GM12878 (cell line): ENCODE measurements around the gene EEF1AKMT3. TPM values are rescaled to one million over a fixed set of nuclear protein-coding genes. Genes with fewer than 3 reads are reported as not detected.

Experiments
- ATAC-seq: fragments of 200-7000 bp; cut with Tn5 transposase; 3 replicates; pipeline ENCODE4 v1.9.1; 2020; ENCODE audit warnings: mild to moderate bottlenecking, moderate library complexity
- BruUV-seq: library from RNA; stranded (reverse); fragments of 400-500 nt; replicated peaks from 2 replicates; lab custom pipeline; 2021; lab: Mats Ljungman, UMichigan
- CTCF ChIA-PET: fragments of 300-600 bp; sonication (Branson Sonifier 250); formaldehyde crosslinking; extraction: SDS; loops from one replicate; lab custom pipeline; 2021; ENCODE audit warnings: inconsistent platforms; lab: Yijun Ruan, JAX
- POLR2A ChIA-PET: fragments of 350-600 bp; formaldehyde crosslinking; extraction: SDS; loops from one replicate; lab custom pipeline; 2021; ENCODE audit warnings: inconsistent platforms; lab: Charles Lee
- RAD21 ChIA-PET: fragments of 300-600 bp; sonication (Branson Sonifier 250); formaldehyde crosslinking; loops from one replicate; lab custom pipeline; 2023; ENCODE audit warnings: antibody characterized with exemption; ENCODE audit not compliant: unreplicated experiment; lab: Charles Lee
- SMC1A ChIA-PET: fragments of 300-600 bp; sonication (Branson Sonifier 250); formaldehyde crosslinking; loops from one replicate; lab custom pipeline; 2023; ENCODE audit not compliant: unreplicated experiment, uncharacterized antibody; lab: Charles Lee
- DNase-seq: peaks from one replicate; pipeline ENCODE4 v3.0.0-alpha.2; 2011; ENCODE audit warnings: low read depth, low spot score
- FAIRE-seq: peaks from 3 replicates; lab custom pipeline; 2011; peaks lifted over from hg19 to GRCh38; lab: Jason Lieb, UNC
- H2AFZ ChIP-seq: 2 replicates; pipeline ENCODE4 v1.6.0; 2011; ENCODE audit warnings: low read depth, low read length, control low read depth; ENCODE audit not compliant: control insufficient read depth
- H3K27ac ChIP-seq: 2 replicates; pipeline ENCODE4 v1.5.1; 2011; ENCODE audit warnings: control low read depth; ENCODE audit not compliant: control insufficient read depth, insufficient read depth
- H3K27me3 ChIP-seq, 2 experiments: replicated peaks in 1 of 2; 2 replicates each; pipeline versions ENCODE4 v1.6.0 to v1.6.1; 2011; ENCODE audit warnings: low read length in 1 of 2; ENCODE audit not compliant: control insufficient read depth in 2 of 2, insufficient read depth in 2 of 2
- H3K36me3 ChIP-seq, 2 experiments: 2 replicates each; pipeline ENCODE4 v1.5.1; 2011; ENCODE audit warnings: low read length in 1 of 2; ENCODE audit not compliant: control insufficient read depth in 2 of 2, insufficient read depth in 2 of 2
- H3K4me1 ChIP-seq: 2 replicates; pipeline ENCODE4 v1.6.1; 2011; ENCODE audit warnings: mild to moderate bottlenecking, low read length, moderate library complexity, mixed read lengths; ENCODE audit not compliant: control insufficient read depth, insufficient read depth
- H3K4me2 ChIP-seq: 2 replicates; pipeline ENCODE4 v1.6.0; 2011; ENCODE audit warnings: control low read depth; ENCODE audit not compliant: control insufficient read depth, insufficient read depth
- H3K4me3 ChIP-seq: fragments of 200-600 bp; sonication (generic); 2 replicates; pipeline ENCODE4 v1.5.1; 2016
- H3K79me2 ChIP-seq: 2 replicates; pipeline ENCODE4 v1.6.0; 2011; ENCODE audit warnings: low read length; ENCODE audit not compliant: control insufficient read depth, insufficient read depth
- H3K9ac ChIP-seq: 2 replicates; pipeline ENCODE4 v1.8.0; 2011; ENCODE audit warnings: low read length, control low read depth, mixed read lengths; ENCODE audit not compliant: control insufficient read depth, insufficient read depth
- H3K9me3 ChIP-seq: replicated peaks from 3 replicates; pipeline ENCODE4 v1.5.1; 2011; ENCODE audit warnings: mild to moderate bottlenecking, low read length; ENCODE audit not compliant: control insufficient read depth, insufficient read depth
- H4K20me1 ChIP-seq: 2 replicates; pipeline ENCODE4 v1.6.0; 2011; ENCODE audit not compliant: control insufficient read depth, insufficient read depth
- BMI1 ChIP-seq: fragments of 450-650 bp; IDR thresholded peaks from 2 replicates; pipeline ENCODE4 v1.6.1; 2016; ENCODE audit warnings: mild to moderate bottlenecking, moderate library complexity, borderline replicate concordance
- BRCA1 ChIP-seq: IDR thresholded peaks from 2 replicates; pipeline ENCODE4 v1.6.1; 2011; ENCODE audit warnings: low read depth, low read length, improper control_type of control experiment
- CBX5 ChIP-seq: sonication (generic); IDR thresholded peaks from 2 replicates; pipeline ENCODE4 v1.6.1; 2016; ENCODE audit warnings: low read depth, moderate library complexity, mild to moderate bottlenecking, inconsistent platforms
- CREM ChIP-seq: IDR thresholded peaks from 2 replicates; pipeline ENCODE4 v1.6.1; 2014; ENCODE audit warnings: antibody characterized with exemption, low read depth
- FOS ChIP-seq: IDR thresholded peaks from 3 replicates; pipeline ENCODE4 v1.6.1; 2011; ENCODE audit warnings: borderline replicate concordance; ENCODE audit not compliant: insufficient read length; ENCODE audit errors: extremely low read depth
- IRF4 ChIP-seq: IDR thresholded peaks from 2 replicates; pipeline ENCODE4 v1.6.1; 2011; ENCODE audit warnings: low read depth, low read length
- MXI1 ChIP-seq: fragments of 150-350 bp; IDR thresholded peaks from 2 replicates; pipeline ENCODE4 v1.6.1; 2011; ENCODE audit warnings: low read depth, mild to moderate bottlenecking, inconsistent platforms, low read length, improper control_type of control experiment
- MYB ChIP-seq: fragments of 150-350 bp; IDR thresholded peaks from 2 replicates; pipeline ENCODE4 v1.6.1; 2014; ENCODE audit warnings: mild to moderate bottlenecking, low read depth, low read length, borderline replicate concordance
- NBN ChIP-seq: fragments of 450-650 bp; IDR thresholded peaks from 2 replicates; pipeline ENCODE4 v1.6.1; 2016
- NRF1 ChIP-seq: conservative IDR thresholded peaks from 2 replicates; pipeline ENCODE4 v1.6.1; 2011; ENCODE audit warnings: mild to moderate bottlenecking, low read depth, low read length, improper control_type of control experiment
- POLR2A ChIP-seq: IDR thresholded peaks from 2 replicates; pipeline ENCODE4 v1.6.1; 2011; ENCODE audit warnings: low read depth, mild to moderate bottlenecking, low read length
- RAD21 ChIP-seq: IDR thresholded peaks from 2 replicates; pipeline ENCODE4 v1.6.1; 2011; ENCODE audit warnings: mild to moderate bottlenecking, low read depth, low read length, moderate library complexity; ENCODE audit not compliant: insufficient read depth
- RB1 ChIP-seq: fragments of 450-650 bp; formaldehyde crosslinking; IDR thresholded peaks from 2 replicates; pipeline ENCODE4 v1.6.1; 2017; ENCODE audit warnings: mild to moderate bottlenecking, borderline replicate concordance
- RBBP5 ChIP-seq: fragments of 200-600 bp; sonication (generic); conservative IDR thresholded peaks from 2 replicates; pipeline ENCODE4 v1.6.1; 2016
- RUNX3 ChIP-seq: IDR thresholded peaks from 2 replicates; pipeline ENCODE4 v1.6.1; 2012; ENCODE audit warnings: low read length, inconsistent platforms
- TCF3 ChIP-seq: IDR thresholded peaks from 2 replicates; pipeline ENCODE4 v1.6.1; 2012; ENCODE audit warnings: low read depth, mild to moderate bottlenecking, low read length, borderline replicate concordance; ENCODE audit not compliant: insufficient read depth
- WGBS: methylation state at CpG from one replicate; pipeline ENCODE4 v1.1.6; 2016; ENCODE audit warnings: low lambda C conversion rate; ENCODE audit not compliant: insufficient replicate concordance, insufficient coverage; ENCODE audit errors: missing lambda C conversion rate; 5-methylcytosine and 5-hydroxymethylcytosine counted together
- in situ Hi-C: fragments of 300-500 bp; cut with MboI; formaldehyde crosslinking; loops from 9 replicates; pipeline ENCODE4 v1.14.3; 2018; ENCODE audit warnings: mixed read lengths
- intact Hi-C: fragments of 100-400 bp; cut with micrococcal nuclease; formaldehyde crosslinking; loops from one replicate; pipeline ENCODE4 v1.14.2; 2022; ENCODE audit not compliant: unreplicated experiment
- polyA plus RNA-seq, 11 experiments: library from polyadenylated mRNA; depleted of rRNA in 4 of 11; unstranded in 6 of 11; stranded (reverse) in 5 of 11; fragments of >200 nt; fragmentation: Nextera tagmentation in 4 of 11; fragmentation: Illumina TruSeq in 1 of 11; extraction: Ambion mirVana in 4 of 11; extraction: Trizol in 1 of 11; gene quantifications; 1 replicate in 1 of 11; 2 replicates in 10 of 11; pipeline versions ENCODE4 v1.2.1 to v1.2.3, GENCODE V29; 2011 to 2016; ENCODE audit warnings: inconsistent platforms in 2 of 11, missing spikeins in 2 of 11, low read depth in 1 of 11
- total RNA-seq, 4 experiments: library from RNA; depleted of rRNA in 3 of 4; stranded (reverse); fragments of >200 nt in 3 of 4; fragmentation: Illumina TruSeq in 1 of 4; extraction: Trizol in 1 of 4; gene quantifications; 2 replicates each; pipeline versions ENCODE4 v1.2.1 to v1.2.3, GENCODE V29; 2013 to 2021
- TF ChIP-seq, protein P1 (sequence below): fragments of 450-650 bp; formaldehyde crosslinking; IDR thresholded peaks from 2 replicates; pipeline ENCODE4 v1.4.0; 2022; ENCODE audit warnings: mild to moderate bottlenecking, moderate library complexity
- TF ChIP-seq, protein P2 (sequence below): fragments of 450-650 bp; IDR thresholded peaks from 2 replicates; pipeline ENCODE4 v1.6.1; 2016; ENCODE audit warnings: mild to moderate bottlenecking, moderate library complexity, borderline replicate concordance

Gene EEF1AKMT3
- total and polyA plus RNA-seq, 10 of the 15 experiments (the other 5 are each of a cell fraction or from before 2014, with no cell fraction given): 1.2 to 8.2 (median 3.5) TPM

DNA sequence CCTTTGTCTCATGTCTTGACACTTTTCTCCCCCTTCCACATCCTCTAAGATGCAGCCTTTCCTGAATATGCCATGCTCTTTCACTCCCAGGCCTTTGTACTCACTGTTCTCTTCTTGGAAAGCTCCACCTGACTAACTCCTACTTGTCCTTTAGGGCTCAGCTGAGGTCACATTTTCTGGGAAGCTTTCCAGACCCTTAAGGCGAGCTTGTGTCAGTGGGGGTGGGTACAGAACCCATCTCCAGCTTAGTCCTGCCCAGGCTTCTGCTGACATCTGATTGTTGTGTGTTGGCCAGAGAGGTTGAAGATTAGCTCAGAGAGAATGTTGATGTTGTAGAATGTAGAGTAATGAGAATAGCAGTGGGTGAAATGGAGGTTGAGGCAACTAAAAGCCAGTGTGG, 7.3 kb downstream of the EEF1AKMT3 start (continued):
- no peak for TF ChIP-seq POLR2A
- TF ChIP-seq RB1: no peak
- TF ChIP-seq RAD21: no peak
- no peak for TF ChIP-seq BMI1
- no peak for TF ChIP-seq MYB
- TF ChIP-seq TCF3: no peak
- no peak for TF ChIP-seq IRF4
- no peak for TF ChIP-seq FOS
- no peak for TF ChIP-seq CBX5

DNA sequence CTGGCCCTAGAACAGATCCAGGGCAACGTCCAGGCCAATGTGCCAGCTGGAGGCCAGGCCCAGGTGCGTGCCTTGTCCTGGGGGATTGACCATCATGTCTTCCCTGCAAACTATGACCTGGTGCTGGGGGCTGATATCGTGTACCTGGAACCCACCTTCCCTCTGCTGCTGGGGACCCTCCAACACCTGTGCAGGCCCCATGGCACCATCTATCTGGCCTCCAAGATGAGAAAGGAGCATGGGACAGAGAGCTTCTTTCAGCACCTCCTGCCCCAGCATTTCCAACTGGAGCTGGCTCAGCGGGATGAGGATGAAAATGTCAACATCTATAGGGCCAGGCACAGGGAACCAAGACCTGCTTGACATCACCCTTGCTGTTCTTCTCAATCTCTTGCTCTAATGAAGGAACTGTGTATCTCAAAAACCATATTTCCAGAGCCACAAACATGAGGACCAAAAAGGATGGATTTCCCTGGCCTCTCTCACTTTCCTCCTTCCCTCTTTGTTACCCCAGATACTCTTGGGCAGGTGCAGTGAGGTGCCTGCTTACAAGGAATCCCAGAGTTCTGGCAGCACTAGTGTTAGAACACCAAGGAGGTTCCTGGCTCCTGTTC, 8.0 kb downstream of the EEF1AKMT3 start:
- H3K36me3 ChIP-seq: no peaks in the 10 kb centered on the region
- H3K27me3 ChIP-seq: no peaks in the 10 kb centered on the region
- ChIA-PET CTCF (interaction anchor here (0.6 to 2.1 kb wide), 7 partner anchors 8 to 188 kb away, joined by 3 to 13 read pairs (median 4); partner anchors contain the start of genes EEF1AKMT3 and METTL1), RAD21 (interaction anchor here (1.3 kb wide), 1 partner anchor 13 kb away, joined by 5 read pairs; the partner anchor contains the start of gene CYP27B1), SMC1A (interaction anchor here (0.8 to 1.8 kb wide), 2 partner anchors 21 to 123 kb away, joined by 3 to 5 read pairs; no protein-coding TSS in a partner anchor), POLR2A (no interaction called here)
- no peak overlapping the region for H3K27ac ChIP-seq
- no peak overlapping the region for H2AFZ ChIP-seq
- in situ Hi-C loops: no loop called here
- BruUV-seq: no TSS peak
- DNase-seq (no peak), FAIRE-seq (no peak), ATAC-seq (no peak)
- H3K9ac ChIP-seq: no peak overlapping the region
- peaks cover 8% of the 10 kb centered on the region; the same call in 1 of the 2 replicates for H3K4me1 ChIP-seq
- no peak overlapping the region for H3K4me3 ChIP-seq
- 49% methylated on average over 4 of the region's 4 CpGs for WGBS
- intact Hi-C loops: no loop called here
- no peaks in the 10 kb centered on the region for H4K20me1 ChIP-seq
- no peak overlapping the region for H3K4me2 ChIP-seq
- no peaks in the 10 kb centered on the region for H3K9me3 ChIP-seq
- H3K79me2 ChIP-seq: peaks cover 15% of the 10 kb centered on the region
- TF ChIP-seq NBN: no peak
- TF ChIP-seq, protein P1, sequence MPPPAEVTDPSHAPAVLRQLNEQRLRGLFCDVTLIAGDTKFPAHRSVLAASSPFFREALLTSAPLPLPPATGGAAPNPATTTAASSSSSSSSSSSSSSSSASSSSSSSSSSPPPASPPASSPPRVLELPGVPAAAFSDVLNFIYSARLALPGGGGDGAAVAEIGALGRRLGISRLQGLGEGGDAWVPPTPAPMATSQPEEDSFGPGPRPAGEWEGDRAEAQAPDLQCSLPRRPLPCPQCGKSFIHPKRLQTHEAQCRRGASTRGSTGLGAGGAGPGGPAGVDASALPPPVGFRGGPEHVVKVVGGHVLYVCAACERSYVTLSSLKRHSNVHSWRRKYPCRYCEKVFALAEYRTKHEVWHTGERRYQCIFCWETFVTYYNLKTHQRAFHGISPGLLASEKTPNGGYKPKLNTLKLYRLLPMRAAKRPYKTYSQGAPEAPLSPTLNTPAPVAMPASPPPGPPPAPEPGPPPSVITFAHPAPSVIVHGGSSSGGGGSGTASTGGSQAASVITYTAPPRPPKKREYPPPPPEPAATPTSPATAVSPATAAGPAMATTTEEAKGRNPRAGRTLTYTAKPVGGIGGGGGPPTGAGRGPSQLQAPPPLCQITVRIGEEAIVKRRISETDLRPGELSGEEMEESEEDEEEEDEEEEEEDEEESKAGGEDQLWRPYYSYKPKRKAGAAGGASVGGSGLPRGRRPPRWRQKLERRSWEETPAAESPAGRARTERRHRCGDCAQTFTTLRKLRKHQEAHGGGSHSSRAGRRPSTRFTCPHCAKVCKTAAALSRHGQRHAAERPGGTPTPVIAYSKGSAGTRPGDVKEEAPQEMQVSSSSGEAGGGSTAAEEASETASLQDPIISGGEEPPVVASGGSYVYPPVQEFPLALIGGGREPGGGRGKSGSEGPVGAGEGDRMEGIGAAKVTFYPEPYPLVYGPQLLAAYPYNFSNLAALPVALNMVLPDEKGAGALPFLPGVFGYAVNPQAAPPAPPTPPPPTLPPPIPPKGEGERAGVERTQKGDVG (CRISPR knock-in tag): no peak
- TF ChIP-seq, protein P2, sequence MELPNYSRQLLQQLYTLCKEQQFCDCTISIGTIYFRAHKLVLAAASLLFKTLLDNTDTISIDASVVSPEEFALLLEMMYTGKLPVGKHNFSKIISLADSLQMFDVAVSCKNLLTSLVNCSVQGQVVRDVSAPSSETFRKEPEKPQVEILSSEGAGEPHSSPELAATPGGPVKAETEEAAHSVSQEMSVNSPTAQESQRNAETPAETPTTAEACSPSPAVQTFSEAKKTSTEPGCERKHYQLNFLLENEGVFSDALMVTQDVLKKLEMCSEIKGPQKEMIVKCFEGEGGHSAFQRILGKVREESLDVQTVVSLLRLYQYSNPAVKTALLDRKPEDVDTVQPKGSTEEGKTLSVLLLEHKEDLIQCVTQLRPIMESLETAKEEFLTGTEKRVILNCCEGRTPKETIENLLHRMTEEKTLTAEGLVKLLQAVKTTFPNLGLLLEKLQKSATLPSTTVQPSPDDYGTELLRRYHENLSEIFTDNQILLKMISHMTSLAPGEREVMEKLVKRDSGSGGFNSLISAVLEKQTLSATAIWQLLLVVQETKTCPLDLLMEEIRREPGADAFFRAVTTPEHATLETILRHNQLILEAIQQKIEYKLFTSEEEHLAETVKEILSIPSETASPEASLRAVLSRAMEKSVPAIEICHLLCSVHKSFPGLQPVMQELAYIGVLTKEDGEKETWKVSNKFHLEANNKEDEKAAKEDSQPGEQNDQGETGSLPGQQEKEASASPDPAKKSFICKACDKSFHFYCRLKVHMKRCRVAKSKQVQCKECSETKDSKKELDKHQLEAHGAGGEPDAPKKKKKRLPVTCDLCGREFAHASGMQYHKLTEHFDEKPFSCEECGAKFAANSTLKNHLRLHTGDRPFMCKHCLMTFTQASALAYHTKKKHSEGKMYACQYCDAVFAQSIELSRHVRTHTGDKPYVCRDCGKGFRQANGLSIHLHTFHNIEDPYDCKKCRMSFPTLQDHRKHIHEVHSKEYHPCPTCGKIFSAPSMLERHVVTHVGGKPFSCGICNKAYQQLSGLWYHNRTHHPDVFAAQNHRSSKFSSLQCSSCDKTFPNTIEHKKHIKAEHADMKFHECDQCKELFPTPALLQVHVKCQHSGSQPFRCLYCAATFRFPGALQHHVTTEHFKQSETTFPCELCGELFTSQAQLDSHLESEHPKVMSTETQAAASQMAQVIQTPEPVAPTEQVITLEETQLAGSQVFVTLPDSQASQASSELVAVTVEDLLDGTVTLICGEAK: no peak
- TF ChIP-seq NRF1: no peak
- no peak for TF ChIP-seq BRCA1
- TF ChIP-seq RBBP5: no peak
- TF ChIP-seq CREM: no peak
- no peak for TF ChIP-seq BMI1
- no peak for TF ChIP-seq RUNX3
- TF ChIP-seq MXI1: no peak
